ENCODE measurements around the gene KCNT1.

The KCNT1 gene

DNA sequence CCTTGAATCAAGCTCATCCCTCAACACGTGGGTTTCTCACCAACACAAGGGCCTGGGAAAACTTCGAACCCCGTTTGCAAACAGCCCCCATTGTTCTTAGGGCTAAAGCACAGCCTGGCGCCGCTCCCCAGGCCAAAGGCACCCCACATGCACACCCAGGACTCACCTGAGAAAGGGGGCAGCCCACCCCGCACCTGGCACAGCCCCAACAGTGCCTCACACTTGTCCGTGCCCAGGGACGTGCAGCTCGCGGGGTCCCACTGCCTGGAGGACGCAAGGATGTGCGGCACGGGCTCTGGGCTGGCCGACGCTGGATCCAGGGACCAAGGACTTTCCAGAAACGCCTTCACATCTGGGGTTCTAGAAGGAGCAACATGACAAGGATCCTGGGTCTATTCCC, 5.5 kb upstream of the KCNT1 start:
- no peak overlapping the region for H3K4me3 ChIP-seq (ENCODE audit: low read length)
- TF ChIP-seq EZH2phosphoT487 (IDR thresholded peaks at IDR 0.05; ENCODE audit: low read depth), result no peak
- TF ChIP-seq, protein P1, sequence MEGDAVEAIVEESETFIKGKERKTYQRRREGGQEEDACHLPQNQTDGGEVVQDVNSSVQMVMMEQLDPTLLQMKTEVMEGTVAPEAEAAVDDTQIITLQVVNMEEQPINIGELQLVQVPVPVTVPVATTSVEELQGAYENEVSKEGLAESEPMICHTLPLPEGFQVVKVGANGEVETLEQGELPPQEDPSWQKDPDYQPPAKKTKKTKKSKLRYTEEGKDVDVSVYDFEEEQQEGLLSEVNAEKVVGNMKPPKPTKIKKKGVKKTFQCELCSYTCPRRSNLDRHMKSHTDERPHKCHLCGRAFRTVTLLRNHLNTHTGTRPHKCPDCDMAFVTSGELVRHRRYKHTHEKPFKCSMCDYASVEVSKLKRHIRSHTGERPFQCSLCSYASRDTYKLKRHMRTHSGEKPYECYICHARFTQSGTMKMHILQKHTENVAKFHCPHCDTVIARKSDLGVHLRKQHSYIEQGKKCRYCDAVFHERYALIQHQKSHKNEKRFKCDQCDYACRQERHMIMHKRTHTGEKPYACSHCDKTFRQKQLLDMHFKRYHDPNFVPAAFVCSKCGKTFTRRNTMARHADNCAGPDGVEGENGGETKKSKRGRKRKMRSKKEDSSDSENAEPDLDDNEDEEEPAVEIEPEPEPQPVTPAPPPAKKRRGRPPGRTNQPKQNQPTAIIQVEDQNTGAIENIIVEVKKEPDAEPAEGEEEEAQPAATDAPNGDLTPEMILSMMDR (IDR thresholded peaks at IDR 0.05; ENCODE audit: low read depth, low read length), result no peak
- no peaks in the 10 kb centered on the region for H3K4me1 ChIP-seq (ENCODE audit: low read length)
- H3K4me2 ChIP-seq (ENCODE audit: low read length), result no peak overlapping the region
- H3K27me3 ChIP-seq (ENCODE audit: low read depth, low read length), result no peaks in the 10 kb centered on the region
- no peaks in the 10 kb centered on the region for H3K79me2 ChIP-seq (ENCODE audit: low read length)
- H4K20me1 ChIP-seq (ENCODE audit: insufficient read depth, low read length), result no peaks in the 10 kb centered on the region
- H2AFZ ChIP-seq (ENCODE audit: low read depth, low read length), result no peak overlapping the region
- no peak overlapping the region for H3K9ac ChIP-seq (ENCODE audit: low read length)
- H3K36me3 ChIP-seq (replicated peaks; ENCODE audit: low read depth, low read length), result no peaks in the 10 kb centered on the region
- H3K9me3 ChIP-seq (ENCODE audit: insufficient read depth, low read length), result no peaks in the 10 kb centered on the region
- no peak overlapping the region for H3K27ac ChIP-seq (ENCODE audit: low read length)

DNA sequence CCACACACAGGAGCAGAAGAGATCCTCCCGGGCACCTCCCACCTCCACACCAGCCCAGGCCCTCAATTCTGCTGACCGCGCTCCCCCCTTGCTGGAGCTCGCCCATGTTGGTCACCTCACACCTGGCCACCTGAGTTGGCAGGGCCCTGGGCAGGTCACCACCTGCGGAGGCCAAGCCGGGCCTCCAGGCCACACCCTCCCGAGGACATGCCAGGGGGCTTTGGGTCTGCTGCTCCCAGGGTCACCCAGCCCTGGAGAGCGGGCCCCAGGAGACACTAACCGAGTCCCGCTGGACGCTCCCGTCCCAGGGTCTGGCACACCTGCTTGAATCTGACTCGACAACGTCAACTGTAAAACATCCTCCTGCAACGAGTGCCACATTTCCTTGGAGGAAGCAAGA, 4.8 kb upstream of the KCNT1 start:
- Histone ChIP-seq H2AFZ (ENCODE audit: low read depth, low read length) (no peak overlapping the region), H3K4me1 (ENCODE audit: low read length) (no peaks in the 10 kb centered on the region), H3K36me3 (replicated peaks; ENCODE audit: low read depth, low read length) (no peaks in the 10 kb centered on the region), H3K9me3 (ENCODE audit: insufficient read depth, low read length) (no peaks in the 10 kb centered on the region), H3K27me3 (ENCODE audit: low read depth, low read length) (no peaks in the 10 kb centered on the region), H3K79me2 (ENCODE audit: low read length) (no peaks in the 10 kb centered on the region), H3K4me2 (ENCODE audit: low read length) (no peak overlapping the region), H3K27ac (ENCODE audit: low read length) (no peak overlapping the region), H3K4me3 (ENCODE audit: low read length) (no peak overlapping the region), H4K20me1 (ENCODE audit: insufficient read depth, low read length) (no peaks in the 10 kb centered on the region), H3K9ac (ENCODE audit: low read length) (no peak overlapping the region)
- no peak for TF ChIP-seq EZH2phosphoT487 (IDR thresholded peaks at IDR 0.05; ENCODE audit: low read depth)
- TF ChIP-seq, protein P1 (IDR thresholded peaks at IDR 0.05; ENCODE audit: low read depth, low read length), result no peak

DNA sequence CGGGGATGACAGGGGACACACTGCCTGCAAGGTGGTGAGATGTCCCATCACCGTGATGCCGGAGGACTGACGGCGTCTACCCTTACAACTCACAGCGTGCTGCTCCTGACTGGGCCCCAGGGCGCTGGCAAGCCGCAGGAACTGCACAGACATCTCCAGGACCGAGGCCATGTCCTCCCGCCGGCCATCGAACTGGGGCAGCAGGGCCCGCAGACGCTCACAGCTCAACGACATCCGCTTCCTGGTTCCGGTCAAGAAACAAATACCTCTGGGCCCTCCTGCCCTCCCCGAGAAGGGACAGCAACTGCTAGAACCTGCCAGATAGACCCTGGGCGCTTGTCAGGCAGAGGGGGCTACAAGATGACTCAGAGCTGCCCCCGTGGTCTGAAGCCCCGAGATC, 3.7 kb upstream of the KCNT1 start:
- Histone ChIP-seq H3K9ac (ENCODE audit: low read length) (no peak overlapping the region), H3K9me3 (ENCODE audit: insufficient read depth, low read length) (no peaks in the 10 kb centered on the region), H4K20me1 (ENCODE audit: insufficient read depth, low read length) (no peaks in the 10 kb centered on the region), H3K36me3 (replicated peaks; ENCODE audit: low read depth, low read length) (no peaks in the 10 kb centered on the region), H3K79me2 (ENCODE audit: low read length) (no peaks in the 10 kb centered on the region), H2AFZ (ENCODE audit: low read depth, low read length) (no peak overlapping the region), H3K4me3 (ENCODE audit: low read length) (no peak overlapping the region), H3K27me3 (ENCODE audit: low read depth, low read length) (no peaks in the 10 kb centered on the region), H3K27ac (ENCODE audit: low read length) (no peak overlapping the region), H3K4me1 (ENCODE audit: low read length) (no peaks in the 10 kb centered on the region), H3K4me2 (ENCODE audit: low read length) (no peak overlapping the region)
- no peak for TF ChIP-seq EZH2phosphoT487 (IDR thresholded peaks at IDR 0.05; ENCODE audit: low read depth)
- TF ChIP-seq, protein P1 (IDR thresholded peaks at IDR 0.05; ENCODE audit: low read depth, low read length), result no peak

DNA sequence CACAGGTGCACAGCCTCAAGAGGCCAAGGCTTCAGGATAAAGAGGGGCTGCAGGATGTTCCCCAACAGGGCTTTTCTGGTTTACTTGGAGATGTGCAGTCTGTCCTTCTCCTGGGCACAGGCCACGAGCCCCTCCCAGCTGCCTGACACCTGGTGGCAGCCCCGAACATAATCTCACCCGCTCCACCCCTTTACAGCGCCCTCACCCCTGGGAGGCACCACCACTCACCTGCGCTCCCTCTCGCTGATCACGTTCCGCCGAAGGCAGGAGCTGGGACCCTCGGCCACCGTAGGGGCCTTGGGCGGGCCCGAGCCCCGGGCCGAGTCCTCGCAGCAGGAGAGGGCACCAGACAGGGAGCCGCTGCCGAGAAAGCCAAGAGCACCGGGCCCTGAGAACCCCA, 3.2 kb upstream of the KCNT1 start:
- no peaks in the 10 kb centered on the region for H3K27me3 ChIP-seq (ENCODE audit: low read depth, low read length)
- H3K4me1 ChIP-seq (ENCODE audit: low read length), result no peaks in the 10 kb centered on the region
- H3K4me2 ChIP-seq (ENCODE audit: low read length), result no peak overlapping the region

More for the DNA sequence above, 3.2 kb upstream of the KCNT1 start:
- no peaks in the 10 kb centered on the region for H3K9me3 ChIP-seq (ENCODE audit: insufficient read depth, low read length)
- H3K9ac ChIP-seq (ENCODE audit: low read length), result no peak overlapping the region
- TF ChIP-seq EZH2phosphoT487 (IDR thresholded peaks at IDR 0.05; ENCODE audit: low read depth), result no peak
- TF ChIP-seq, protein P1 (IDR thresholded peaks at IDR 0.05; ENCODE audit: low read depth, low read length), result no peak
- H4K20me1 ChIP-seq (ENCODE audit: insufficient read depth, low read length), result no peaks in the 10 kb centered on the region
- no peaks in the 10 kb centered on the region for H3K36me3 ChIP-seq (replicated peaks; ENCODE audit: low read depth, low read length)
- H3K4me3 ChIP-seq (ENCODE audit: low read length), result no peak overlapping the region
- no peak overlapping the region for H3K27ac ChIP-seq (ENCODE audit: low read length)
- H3K79me2 ChIP-seq (ENCODE audit: low read length), result no peaks in the 10 kb centered on the region
- no peak overlapping the region for H2AFZ ChIP-seq (ENCODE audit: low read depth, low read length)

Measured in OCI-LY3 (cell line).